MM.1S (cell line): ENCODE measurements around the gene MCHR1.

Experiments used
- DNase-seq: peaks from one replicate; pipeline ENCODE4 v3.0.0-alpha.2; 2015
- H2AFZ ChIP-seq: fragments of 300-600 bp; sonication (generic); 2 replicates; pipeline ENCODE4 v1.6.0; 2016; ENCODE audit warnings: antibody characterized with exemption, low read length
- H3F3A ChIP-seq: fragments of 300-600 bp; sonication (generic); 2 replicates; pipeline ENCODE4 v1.6.1; 2016; ENCODE audit warnings: mild to moderate bottlenecking, antibody characterized with exemption, low read length, moderate library complexity, mixed read lengths; ENCODE audit not compliant: insufficient read depth
- H3K27ac ChIP-seq: fragments of 300-600 bp; sonication (generic); 2 replicates; pipeline ENCODE4 v1.5.1; 2016; ENCODE audit warnings: mild to moderate bottlenecking, low read length
- H3K27me3 ChIP-seq: fragments of 300-600 bp; sonication (generic); replicated peaks from 2 replicates; pipeline ENCODE4 v1.6.0; 2016; ENCODE audit warnings: low read length; ENCODE audit not compliant: insufficient read depth
- H3K36me3 ChIP-seq: fragments of 300-600 bp; sonication (generic); replicated peaks from 2 replicates; pipeline ENCODE4 v1.6.1; 2016; ENCODE audit warnings: mild to moderate bottlenecking, low read length, mixed read lengths; ENCODE audit not compliant: insufficient read depth
- H3K4me1 ChIP-seq: fragments of 300-600 bp; sonication (generic); 2 replicates; pipeline ENCODE4 v1.6.1; 2016; ENCODE audit warnings: low read length, mixed read lengths
- H3K4me2 ChIP-seq: fragments of 300-600 bp; sonication (generic); 2 replicates; pipeline ENCODE4 v1.6.0; 2016; ENCODE audit warnings: low read depth, low read length
- H3K4me3 ChIP-seq: fragments of 300-600 bp; sonication (generic); 2 replicates; pipeline ENCODE4 v1.5.1; 2016; ENCODE audit warnings: low read length, mixed read lengths
- H3K79me2 ChIP-seq: fragments of 300-600 bp; sonication (generic); 2 replicates; pipeline ENCODE4 v1.6.1; 2016; ENCODE audit warnings: mixed run types, low read length, mixed read lengths
- H3K9ac ChIP-seq: fragments of 300-600 bp; sonication (generic); 2 replicates; pipeline ENCODE4 v1.6.1; 2016; ENCODE audit warnings: low read length, mixed read lengths
- H3K9me2 ChIP-seq: fragments of 300-600 bp; sonication (generic); replicated peaks from 2 replicates; pipeline ENCODE4 v1.6.1; 2016; ENCODE audit warnings: mild to moderate bottlenecking, low read length, mixed read lengths; ENCODE audit not compliant: insufficient read depth
- H3K9me3 ChIP-seq: fragments of 300-600 bp; sonication (generic); replicated peaks from 2 replicates; pipeline ENCODE4 v1.6.1; 2016; ENCODE audit warnings: mild to moderate bottlenecking, low read length, mixed read lengths; ENCODE audit not compliant: insufficient read depth
- H4K20me1 ChIP-seq: fragments of 300-600 bp; sonication (generic); 2 replicates; pipeline ENCODE4 v1.6.1; 2016; ENCODE audit warnings: mild to moderate bottlenecking, low read length, moderate library complexity, mixed read lengths; ENCODE audit not compliant: insufficient read depth
- EZH2 ChIP-seq: fragments of 300-600 bp; sonication (generic); optimal IDR thresholded peaks from 2 replicates; pipeline ENCODE3; 2017; ENCODE audit warnings: low read depth, mild to moderate bottlenecking, antibody characterized with exemption, low read length, mixed read lengths
- EZH2phosphoT487 ChIP-seq: fragments of 300-600 bp; sonication (generic); IDR thresholded peaks from 2 replicates; pipeline ENCODE4 v1.6.1; 2018; ENCODE audit warnings: antibody characterized with exemption, low read length
- TF ChIP-seq, protein P1 (sequence below): fragments of 300-600 bp; sonication (generic); IDR thresholded peaks from 2 replicates; pipeline ENCODE4 v1.5.1; 2016; ENCODE audit warnings: antibody characterized with exemption, low read length, mixed read lengths

Gene MCHR1

GRCh38 chr22:40726514-40726913 lies 47.2 kb downstream of the MCHR1 start:
- H3K27ac ChIP-seq: no peak overlapping the region
- H3K9me2 ChIP-seq: no peaks in the 10 kb centered on the region
- no peaks in the 10 kb centered on the region for H4K20me1 ChIP-seq
- peak; percentile 58 for DNase-seq
- H3K79me2 ChIP-seq: no peaks in the 10 kb centered on the region
- H3K4me2 ChIP-seq: no peak overlapping the region
- no peak for TF ChIP-seq EZH2phosphoT487
- TF ChIP-seq EZH2: no peak
- TF ChIP-seq, protein P1, sequence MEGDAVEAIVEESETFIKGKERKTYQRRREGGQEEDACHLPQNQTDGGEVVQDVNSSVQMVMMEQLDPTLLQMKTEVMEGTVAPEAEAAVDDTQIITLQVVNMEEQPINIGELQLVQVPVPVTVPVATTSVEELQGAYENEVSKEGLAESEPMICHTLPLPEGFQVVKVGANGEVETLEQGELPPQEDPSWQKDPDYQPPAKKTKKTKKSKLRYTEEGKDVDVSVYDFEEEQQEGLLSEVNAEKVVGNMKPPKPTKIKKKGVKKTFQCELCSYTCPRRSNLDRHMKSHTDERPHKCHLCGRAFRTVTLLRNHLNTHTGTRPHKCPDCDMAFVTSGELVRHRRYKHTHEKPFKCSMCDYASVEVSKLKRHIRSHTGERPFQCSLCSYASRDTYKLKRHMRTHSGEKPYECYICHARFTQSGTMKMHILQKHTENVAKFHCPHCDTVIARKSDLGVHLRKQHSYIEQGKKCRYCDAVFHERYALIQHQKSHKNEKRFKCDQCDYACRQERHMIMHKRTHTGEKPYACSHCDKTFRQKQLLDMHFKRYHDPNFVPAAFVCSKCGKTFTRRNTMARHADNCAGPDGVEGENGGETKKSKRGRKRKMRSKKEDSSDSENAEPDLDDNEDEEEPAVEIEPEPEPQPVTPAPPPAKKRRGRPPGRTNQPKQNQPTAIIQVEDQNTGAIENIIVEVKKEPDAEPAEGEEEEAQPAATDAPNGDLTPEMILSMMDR: no peak
- no peak overlapping the region for H3K9ac ChIP-seq
- no peaks in the 10 kb centered on the region for H3K4me1 ChIP-seq
- H3K9me3 ChIP-seq: no peaks in the 10 kb centered on the region
- H3F3A ChIP-seq: no peaks in the 10 kb centered on the region
- no peaks in the 10 kb centered on the region for H3K36me3 ChIP-seq
- no peak overlapping the region for H2AFZ ChIP-seq
- no peaks in the 10 kb centered on the region for H3K27me3 ChIP-seq
- no peak overlapping the region for H3K4me3 ChIP-seq

DNA sequence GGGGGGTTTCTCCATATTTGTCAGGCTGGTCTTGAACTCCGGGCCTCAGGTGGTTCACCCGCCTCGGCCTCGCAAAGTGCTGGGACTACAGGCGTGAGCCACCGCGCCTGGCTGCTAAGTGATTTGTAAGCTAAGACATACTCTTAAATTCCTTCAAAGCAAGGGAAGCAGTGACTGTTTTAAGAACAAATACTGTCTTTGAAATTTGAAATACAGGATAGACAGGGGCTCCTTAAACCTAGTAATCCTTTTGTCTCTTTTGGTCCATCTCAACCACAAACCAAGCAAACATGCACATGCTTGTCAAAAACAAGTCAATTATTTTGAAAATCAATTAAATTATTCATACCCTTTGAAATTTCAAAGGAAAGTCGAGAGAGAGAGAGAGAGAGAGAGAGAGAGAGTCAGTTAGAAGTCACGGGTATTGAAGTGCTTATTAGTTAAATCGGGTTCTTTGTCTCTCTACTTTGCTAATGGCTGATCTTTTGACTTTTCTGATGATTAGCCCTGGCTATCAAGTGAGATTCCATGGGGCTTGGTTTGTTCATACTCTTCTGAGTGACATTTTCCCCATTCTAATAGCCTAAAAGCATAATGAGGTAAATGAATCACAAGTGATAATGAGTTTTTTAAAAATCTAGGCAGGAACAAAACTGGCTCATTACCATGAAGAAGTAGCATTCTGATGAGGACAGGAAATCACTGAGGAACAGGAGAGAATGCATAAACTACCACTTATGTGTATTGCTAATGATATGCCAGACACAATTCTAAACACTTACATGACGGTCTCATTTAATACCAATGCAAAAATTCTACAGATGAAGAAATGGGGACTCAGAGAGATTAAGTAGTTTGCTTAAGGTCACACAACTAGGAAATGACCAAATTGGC lies 48.0 kb downstream of the MCHR1 start:
- Histone ChIP-seq H3K36me3 (no peaks in the 10 kb centered on the region), H2AFZ (no peak overlapping the region), H3F3A (no peaks in the 10 kb centered on the region), H3K4me3 (no peak overlapping the region), H3K4me2 (no peak overlapping the region), H3K9me3 (no peaks in the 10 kb centered on the region), H4K20me1 (no peaks in the 10 kb centered on the region), H3K27me3 (no peaks in the 10 kb centered on the region), H3K4me1 (no peaks in the 10 kb centered on the region), H3K9ac (no peak overlapping the region), H3K79me2 (no peaks in the 10 kb centered on the region), H3K27ac (no peak overlapping the region), H3K9me2 (no peaks in the 10 kb centered on the region)
- TF ChIP-seq, protein P1: no peak
- no peak for DNase-seq

DNA sequence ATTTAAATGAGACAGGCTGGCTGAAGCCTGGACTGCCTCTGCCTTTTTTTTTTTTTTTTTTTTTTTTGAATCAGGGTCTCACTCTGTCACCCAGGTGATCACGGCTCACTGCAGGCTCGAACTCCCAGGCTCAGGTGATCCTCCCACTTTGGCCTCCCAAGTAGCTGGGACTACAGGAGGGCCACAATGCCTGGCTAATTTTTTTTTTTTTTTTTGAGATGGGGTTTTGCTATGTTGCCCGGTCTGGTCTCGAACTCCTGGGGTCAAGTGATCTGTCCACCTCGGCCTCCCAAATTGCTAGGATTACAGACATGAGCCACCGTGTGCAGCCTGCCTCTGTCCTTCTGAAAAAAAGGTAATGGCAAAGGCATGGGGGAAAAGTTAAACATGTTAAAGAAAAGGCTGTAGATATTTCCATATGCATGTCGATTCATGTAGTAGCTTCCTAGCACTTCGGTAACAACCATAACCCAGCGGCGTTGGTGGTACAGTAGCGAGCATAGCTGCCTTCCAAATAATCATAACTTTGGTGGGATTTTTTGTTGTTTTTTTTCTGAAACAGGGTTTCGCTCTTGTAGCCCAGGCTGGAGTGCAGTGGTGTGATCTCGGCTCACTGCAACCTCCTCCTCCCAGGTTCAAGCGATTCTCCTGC lies 48.8 kb downstream of the MCHR1 start:
- H3K4me2 ChIP-seq: no peak overlapping the region
- H3K4me1 ChIP-seq: 0 out of 2 replicates have a peak, but pooled peaks cover 3% of the 10 kb centered on the region
- no peaks in the 10 kb centered on the region for H3K9me2 ChIP-seq
- TF ChIP-seq, protein P1: no peak
- TF ChIP-seq EZH2 (no peak), EZH2phosphoT487 (no peak)
- no peaks in the 10 kb centered on the region for H3K36me3 ChIP-seq
- H3F3A ChIP-seq: no peaks in the 10 kb centered on the region
- no peaks in the 10 kb centered on the region for H3K79me2 ChIP-seq
- no peak overlapping the region for H3K27ac ChIP-seq
- no peak overlapping the region for H3K4me3 ChIP-seq
- H4K20me1 ChIP-seq: no peaks in the 10 kb centered on the region
- no peaks in the 10 kb centered on the region for H3K9me3 ChIP-seq
- H3K27me3 ChIP-seq: no peaks in the 10 kb centered on the region
- DNase-seq: no peak
- H3K9ac ChIP-seq: no peak overlapping the region
- no peak overlapping the region for H2AFZ ChIP-seq
